DMS53 (cell line): ENCODE data around the gene TEP1.
A peak's percentile ranks its signal among the peaks of the same experiment; 100 is the strongest.
"Not testable (repeated sequence)": the region's sequence is repeated elsewhere in the genome, so short reads cannot be mapped to it uniquely, and the experiment has no call there.

ENCODE experiments used
- DNase-seq: peaks from one replicate; lab custom pipeline; 2025; lab: John Stamatoyannopoulos, UW

TEP1 gene

GRCh38 chr14:20341032-20341431 lies 72.3 kb downstream of the TEP1 start:
- DNase-seq = not testable (repeated sequence)

GRCh38 chr14:20334017-20334416 lies 79.3 kb downstream of the TEP1 start:
- no peak for DNase-seq

- no peak for DNase-seq
Observed at GRCh38 chr14:20333494-20333841, 79.8 kb downstream of the TEP1 start.

GRCh38 chr14:20332788-20333493 lies 80.4 kb downstream of the TEP1 start, which contains the start of gene CCNB1IP1:
CCNB1IP1 (minus strand) TSS chr14:20333279; CDS start chr14:20316523, 16,756 bp downstream.
- DNase-seq = peak; percentile 82

GRCh38 chr14:20332431-20332787 lies 80.9 kb downstream of the TEP1 start:
- peak; percentile 17 for DNase-seq

- DNase-seq = no peak
Observed at GRCh38 chr14:20331053-20331613, 82.2 kb downstream of the TEP1 start.

- no peak for DNase-seq
Observed at GRCh38 chr14:20329355-20329754, 83.9 kb downstream of the TEP1 start.

GRCh38 chr14:20328705-20329104 lies 84.6 kb downstream of the TEP1 start:
- DNase-seq = no peak

- DNase-seq = peak; percentile 59
Observed at GRCh38 chr14:20327005-20327869, 86.1 kb downstream of the TEP1 start.

GRCh38 chr14:20317720-20318119 lies 95.6 kb downstream of the TEP1 start:
- DNase-seq = no peak
